GM12878 (cell line): ENCODE measurements around the gene A3GALT2. TPM values are rescaled to one million over a fixed set of nuclear protein-coding genes. Genes with fewer than 3 reads are reported as not detected.

ENCODE experiments used
- CREB1 ChIP-seq: IDR thresholded peaks from 2 replicates; pipeline ENCODE4 v1.6.1; 2012; ENCODE audit warnings: low read depth, mild to moderate bottlenecking, inconsistent platforms
- E2F8 ChIP-seq: fragments of 450-650 bp; IDR thresholded peaks from 2 replicates; pipeline ENCODE4 v1.6.1; 2018; ENCODE audit warnings: mild to moderate bottlenecking, low read depth, moderate library complexity; ENCODE audit not compliant: partially characterized antibody
- ESRRA ChIP-seq: IDR thresholded peaks from 2 replicates; pipeline ENCODE4 v1.6.1; 2012; ENCODE audit warnings: mild to moderate bottlenecking, low read length, improper control_type of control experiment
- KAT2A ChIP-seq: conservative IDR thresholded peaks from 2 replicates; pipeline ENCODE4 v1.6.1; 2011; ENCODE audit warnings: low read depth, low read length; ENCODE audit not compliant: control insufficient read depth
- LARP7 ChIP-seq: fragments of 450-650 bp; IDR thresholded peaks from 2 replicates; pipeline ENCODE4 v1.6.1; 2017; ENCODE audit warnings: mild to moderate bottlenecking
- NFIC ChIP-seq: IDR thresholded peaks from 2 replicates; pipeline ENCODE4 v1.6.1; 2012; ENCODE audit warnings: low read depth, mild to moderate bottlenecking, inconsistent platforms, low read length, moderate library complexity
- NFYA ChIP-seq: IDR thresholded peaks from 2 replicates; pipeline ENCODE4 v1.6.1; 2011; ENCODE audit warnings: low read depth, mild to moderate bottlenecking, low read length, improper control_type of control experiment, borderline replicate concordance
- NR2F1 ChIP-seq: fragments of 450-650 bp; conservative IDR thresholded peaks from 2 replicates; pipeline ENCODE4 v1.6.1; 2017; ENCODE audit warnings: mild to moderate bottlenecking
- RAD51 ChIP-seq: fragments of 450-650 bp; IDR thresholded peaks from 2 replicates; pipeline ENCODE4 v1.6.1; 2016; ENCODE audit warnings: moderate library complexity, mild to moderate bottlenecking, inconsistent platforms
- SUZ12 ChIP-seq: fragments of 200-600 bp; sonication (generic); IDR thresholded peaks from one replicate; pipeline ENCODE4 v1.6.1; 2018; ENCODE audit warnings: antibody characterized with exemption, mild to moderate bottlenecking; ENCODE audit not compliant: unreplicated experiment
- TCF12 ChIP-seq: IDR thresholded peaks from 2 replicates; pipeline ENCODE4 v1.6.1; 2011; ENCODE audit warnings: low read depth, mild to moderate bottlenecking, low read length
- ZNF217 ChIP-seq: fragments of 450-650 bp; IDR thresholded peaks from 2 replicates; pipeline ENCODE4 v1.6.1; 2017; ENCODE audit warnings: antibody characterized with exemption, mild to moderate bottlenecking
- polyA plus RNA-seq, 11 experiments: library from polyadenylated mRNA; depleted of rRNA in 4 of 11; unstranded in 6 of 11; stranded (reverse) in 5 of 11; fragments of >200 nt; fragmentation: Nextera tagmentation in 4 of 11; fragmentation: Illumina TruSeq in 1 of 11; extraction: Ambion mirVana in 4 of 11; extraction: Trizol in 1 of 11; gene quantifications; 1 replicate in 1 of 11; 2 replicates in 10 of 11; pipeline versions ENCODE4 v1.2.1 to v1.2.3, GENCODE V29; 2011 to 2016; ENCODE audit warnings: inconsistent platforms in 2 of 11, missing spikeins in 2 of 11, low read depth in 1 of 11
- total RNA-seq, 4 experiments: library from RNA; depleted of rRNA in 3 of 4; stranded (reverse); fragments of >200 nt in 3 of 4; fragmentation: Illumina TruSeq in 1 of 4; extraction: Trizol in 1 of 4; gene quantifications; 2 replicates each; pipeline versions ENCODE4 v1.2.1 to v1.2.3, GENCODE V29; 2013 to 2021
- TF ChIP-seq, protein P1 (sequence below): fragments of 450-650 bp; formaldehyde crosslinking; IDR thresholded peaks from 2 replicates; pipeline ENCODE4 v1.5.0; 2022; ENCODE audit warnings: mild to moderate bottlenecking, missing genetic modification characterization

The A3GALT2 gene
- total and polyA plus RNA-seq, 10 of the 15 experiments (the other 5 are each of a cell fraction or from before 2014, with no cell fraction given), result not detected

DNA sequence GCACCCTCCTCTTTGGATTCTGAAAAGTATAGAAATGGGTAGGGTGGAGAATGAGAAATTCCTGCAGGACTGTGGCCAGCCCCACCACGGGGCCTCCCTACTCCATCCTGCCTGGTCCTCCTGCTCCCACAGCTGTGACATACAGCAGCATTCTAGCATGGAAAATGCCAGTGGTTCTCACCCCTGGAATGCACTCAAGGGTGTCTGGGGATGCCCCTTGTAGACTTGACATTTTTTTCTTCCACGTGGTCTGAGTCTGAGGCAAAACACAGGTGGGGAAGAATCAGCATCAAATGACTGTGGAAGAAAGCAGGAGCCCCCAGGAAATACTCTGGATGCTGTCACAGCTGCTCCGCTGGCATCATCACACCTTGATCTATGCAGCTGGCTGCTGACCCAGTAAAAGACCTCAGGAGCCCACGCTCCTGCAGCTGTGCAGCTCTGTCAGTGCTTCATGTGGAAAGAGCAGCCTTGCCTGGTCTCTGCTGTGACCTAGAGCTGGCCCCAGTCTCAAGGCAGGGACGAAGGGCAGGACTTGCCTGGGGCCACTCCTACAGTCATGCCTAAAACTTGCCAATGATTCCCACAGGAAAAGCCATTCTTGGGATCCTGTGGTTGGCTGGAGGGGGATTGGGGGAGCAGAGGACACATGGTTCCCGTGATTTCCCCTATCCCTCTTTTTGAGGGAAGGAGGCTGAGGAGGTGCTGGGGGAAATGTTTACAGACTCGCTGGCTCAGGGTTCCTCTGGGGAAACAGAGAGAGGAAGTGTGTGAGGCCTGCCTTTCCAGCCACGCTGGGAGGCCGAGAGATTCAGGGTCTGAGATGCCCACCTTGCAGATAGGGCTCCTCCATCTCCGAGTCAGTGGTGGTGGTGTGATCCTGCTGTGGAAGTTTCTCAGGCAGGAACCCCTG is 10.8 kb upstream of the A3GALT2 start (continued):
- TF ChIP-seq E2F8 (no peak), KAT2A (no peak), SUZ12 (no peak), ESRRA (no peak), RAD51 (no peak), NFIC (no peak), NR2F1 (no peak), NFYA (no peak), LARP7 (no peak), CREB1 (no peak), TCF12 (no peak), ZNF217 (no peak)
- TF ChIP-seq, protein P1, sequence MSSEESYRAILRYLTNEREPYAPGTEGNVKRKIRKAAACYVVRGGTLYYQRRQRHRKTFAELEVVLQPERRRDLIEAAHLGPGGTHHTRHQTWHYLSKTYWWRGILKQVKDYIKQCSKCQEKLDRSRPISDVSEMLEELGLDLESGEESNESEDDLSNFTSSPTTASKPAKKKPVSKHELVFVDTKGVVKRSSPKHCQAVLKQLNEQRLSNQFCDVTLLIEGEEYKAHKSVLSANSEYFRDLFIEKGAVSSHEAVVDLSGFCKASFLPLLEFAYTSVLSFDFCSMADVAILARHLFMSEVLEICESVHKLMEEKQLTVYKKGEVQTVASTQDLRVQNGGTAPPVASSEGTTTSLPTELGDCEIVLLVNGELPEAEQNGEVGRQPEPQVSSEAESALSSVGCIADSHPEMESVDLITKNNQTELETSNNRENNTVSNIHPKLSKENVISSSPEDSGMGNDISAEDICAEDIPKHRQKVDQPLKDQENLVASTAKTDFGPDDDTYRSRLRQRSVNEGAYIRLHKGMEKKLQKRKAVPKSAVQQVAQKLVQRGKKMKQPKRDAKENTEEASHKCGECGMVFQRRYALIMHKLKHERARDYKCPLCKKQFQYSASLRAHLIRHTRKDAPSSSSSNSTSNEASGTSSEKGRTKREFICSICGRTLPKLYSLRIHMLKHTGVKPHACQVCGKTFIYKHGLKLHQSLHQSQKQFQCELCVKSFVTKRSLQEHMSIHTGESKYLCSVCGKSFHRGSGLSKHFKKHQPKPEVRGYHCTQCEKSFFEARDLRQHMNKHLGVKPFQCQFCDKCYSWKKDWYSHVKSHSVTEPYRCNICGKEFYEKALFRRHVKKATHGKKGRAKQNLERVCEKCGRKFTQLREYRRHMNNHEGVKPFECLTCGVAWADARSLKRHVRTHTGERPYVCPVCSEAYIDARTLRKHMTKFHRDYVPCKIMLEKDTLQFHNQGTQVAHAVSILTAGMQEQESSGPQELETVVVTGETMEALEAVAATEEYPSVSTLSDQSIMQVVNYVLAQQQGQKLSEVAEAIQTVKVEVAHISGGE (CRISPR knock-in tag), result no peak
- TF ChIP-seq, all 136 proteins: peak for 0
